HG02759 (cell line): ENCODE data around the gene NHLRC4.

Experiments used
- ATAC-seq: cut with Tn5 transposase; IDR thresholded peaks from one replicate; pipeline ENCODE4 v1.9.1; 2021; ENCODE audit warnings: mild to moderate bottlenecking, moderate library complexity; ENCODE audit not compliant: unreplicated experiment

NHLRC4 gene

GRCh38 chr16:565419-566330 lies 1.1 kb upstream of the NHLRC4 start:
- no peak for ATAC-seq

DNA sequence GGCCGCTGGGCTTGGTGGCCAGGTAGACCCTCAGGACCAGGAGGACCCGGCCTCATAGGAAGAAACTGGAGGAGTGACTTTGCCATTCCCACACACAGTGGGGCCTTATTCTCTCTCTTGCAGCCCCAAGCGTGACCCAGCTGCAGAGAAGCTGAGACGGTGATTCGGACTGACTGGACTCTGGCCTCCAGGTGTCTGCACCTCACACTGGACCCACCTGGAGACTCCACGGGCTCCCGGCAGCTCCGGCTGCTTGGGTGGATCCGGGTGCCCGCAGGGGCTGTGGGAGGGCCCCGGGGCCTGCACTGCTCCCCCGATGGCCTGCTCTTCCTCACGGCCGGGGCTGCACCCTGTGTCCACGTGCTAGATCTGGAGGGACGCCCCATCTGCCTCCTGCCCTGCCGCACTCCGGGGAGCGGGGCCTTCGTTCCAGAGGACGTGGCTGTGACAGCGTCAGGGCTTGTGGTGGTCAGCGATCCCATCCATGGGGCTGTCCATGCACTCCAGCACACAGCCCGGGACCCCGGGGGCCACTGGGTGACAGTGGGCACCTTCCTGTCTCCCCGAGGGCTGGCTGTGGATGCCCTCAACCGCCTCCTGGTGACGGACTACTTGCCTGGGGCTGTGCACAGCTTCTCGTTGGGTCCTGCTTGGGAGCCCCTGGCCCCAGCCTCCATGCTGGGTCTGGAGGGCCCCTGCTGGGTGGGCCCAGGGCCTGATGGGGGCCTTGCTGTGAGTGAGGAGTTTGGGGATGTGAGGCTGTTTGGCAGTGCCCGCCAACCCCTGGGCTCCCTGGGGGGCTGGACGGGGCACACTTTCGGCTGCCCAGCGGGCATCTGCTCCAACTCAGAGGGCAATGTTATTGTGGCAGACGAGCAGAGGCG lies 810 bp downstream of the NHLRC4 start:
- ATAC-seq, result no peak

DNA sequence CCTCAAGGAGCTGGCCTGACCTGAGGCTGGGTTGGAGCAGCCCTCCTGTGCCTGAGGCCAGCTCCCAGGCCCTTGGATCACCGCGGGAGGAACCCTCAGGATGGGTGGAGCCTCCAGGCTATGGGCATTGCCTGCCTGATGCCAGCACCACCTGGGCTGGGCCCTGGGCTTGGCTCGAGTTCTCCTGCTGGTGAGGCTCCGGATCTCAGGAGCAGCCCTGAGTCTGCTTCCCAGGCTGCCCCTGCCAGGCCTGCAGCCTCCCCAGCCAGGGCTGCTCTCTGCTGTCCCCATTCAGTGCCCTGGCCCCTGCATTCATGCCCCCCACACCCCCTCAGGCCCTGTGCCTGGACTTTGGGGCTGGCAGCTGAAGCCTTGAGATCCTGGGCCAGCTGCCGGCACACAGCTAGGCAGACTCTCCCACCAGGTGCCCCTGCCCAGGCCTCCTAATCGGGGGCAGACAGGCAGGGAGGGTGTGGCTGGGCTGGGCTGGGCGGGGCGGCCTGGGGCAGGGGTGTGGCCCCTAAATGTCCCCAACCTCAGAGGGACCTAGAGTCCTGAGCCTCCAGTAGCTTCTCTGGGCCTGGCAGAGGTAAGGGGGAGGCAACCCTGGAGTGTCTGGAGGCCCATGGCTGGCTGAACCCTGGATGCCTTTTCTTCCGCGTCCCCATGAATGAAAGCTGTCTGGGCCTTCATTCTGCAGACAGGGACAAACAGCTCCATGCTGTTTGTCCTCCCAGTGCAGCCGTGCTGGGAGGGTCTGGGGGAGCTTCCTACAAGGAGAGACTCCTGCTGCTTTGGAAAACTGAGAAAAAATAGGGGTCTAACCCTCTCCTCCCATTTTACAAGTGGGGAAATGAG lies 1.8 kb downstream of the NHLRC4 start:
- ATAC-seq, result no peak

GRCh38 chr16:569445-570254 lies 2.8 kb downstream of the NHLRC4 start, which contains the start of gene PIGQ:
Gene PIGQ, plus strand, starts transcription at chr16:569968. Its CDS starts 4,107 bp downstream, at chr16:574075.
- ATAC-seq, result peak; percentile 78

- ATAC-seq, result no peak
These were observed 6.3 kb downstream of the NHLRC4 start for GRCh38 chr16:572865-573650.

GRCh38 chr16:574021-574760 lies 7.4 kb downstream of the NHLRC4 start:
- ATAC-seq, result no peak

GRCh38 chr16:575354-576196 lies 8.8 kb downstream of the NHLRC4 start:
- no peak for ATAC-seq

- ATAC-seq, result no peak
These were observed 9.5 kb downstream of the NHLRC4 start for GRCh38 chr16:576197-576822.

- ATAC-seq, result no peak
These were observed 10.0 kb downstream of the NHLRC4 start for GRCh38 chr16:576823-577201.

DNA sequence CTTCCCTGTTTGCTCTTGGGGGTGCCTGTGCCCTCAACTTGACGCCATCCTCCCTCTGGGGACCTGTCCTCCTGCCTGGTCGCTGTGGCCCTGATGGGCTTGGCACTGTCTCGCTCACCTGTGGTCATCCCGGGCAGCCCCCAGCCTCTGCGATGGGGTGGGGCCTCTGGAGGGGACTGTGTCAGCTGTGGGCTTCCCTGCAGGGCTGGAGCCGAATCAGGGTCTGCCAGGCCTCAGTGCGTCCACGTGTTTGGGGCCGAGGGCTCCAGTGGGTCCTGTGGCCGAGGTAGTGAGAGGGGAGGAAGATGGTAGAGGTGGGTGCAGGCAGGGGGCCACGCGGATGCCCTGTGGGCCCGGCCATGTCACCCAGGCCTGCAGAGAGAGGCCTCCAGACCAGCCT lies 11.0 kb downstream of the NHLRC4 start:
- no peak for ATAC-seq

DNA sequence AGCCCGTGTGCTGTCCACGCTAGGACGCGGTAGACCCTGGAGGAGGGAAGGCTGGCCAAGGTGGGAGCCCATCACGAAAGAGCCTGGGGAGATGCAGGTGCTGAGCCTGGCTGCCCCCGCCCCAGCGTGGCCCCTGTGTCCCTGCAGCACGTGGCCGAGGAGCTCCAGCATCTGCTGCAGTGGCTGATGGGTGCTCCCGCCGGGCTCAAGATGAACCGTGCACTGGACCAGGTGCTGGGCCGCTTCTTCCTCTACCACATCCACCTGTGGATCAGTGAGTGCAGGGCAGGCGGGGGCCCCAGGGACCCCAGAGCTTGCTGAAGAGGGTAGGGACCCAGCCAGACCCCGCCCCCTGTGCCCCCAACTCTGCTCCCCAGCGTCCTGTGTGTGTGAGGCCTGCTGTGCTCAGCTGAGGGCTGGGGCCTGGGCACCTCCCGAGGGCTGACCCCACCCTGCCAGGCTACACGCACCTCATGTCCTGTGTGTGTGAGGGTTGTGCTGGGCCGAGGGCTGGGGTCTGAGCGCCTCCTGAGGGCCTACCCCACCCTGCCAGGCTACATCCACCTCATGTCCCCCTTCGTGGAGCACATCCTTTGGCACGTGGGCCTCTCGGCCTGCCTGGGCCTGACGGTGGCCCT lies 11.5 kb downstream of the NHLRC4 start:
- no peak for ATAC-seq

DNA sequence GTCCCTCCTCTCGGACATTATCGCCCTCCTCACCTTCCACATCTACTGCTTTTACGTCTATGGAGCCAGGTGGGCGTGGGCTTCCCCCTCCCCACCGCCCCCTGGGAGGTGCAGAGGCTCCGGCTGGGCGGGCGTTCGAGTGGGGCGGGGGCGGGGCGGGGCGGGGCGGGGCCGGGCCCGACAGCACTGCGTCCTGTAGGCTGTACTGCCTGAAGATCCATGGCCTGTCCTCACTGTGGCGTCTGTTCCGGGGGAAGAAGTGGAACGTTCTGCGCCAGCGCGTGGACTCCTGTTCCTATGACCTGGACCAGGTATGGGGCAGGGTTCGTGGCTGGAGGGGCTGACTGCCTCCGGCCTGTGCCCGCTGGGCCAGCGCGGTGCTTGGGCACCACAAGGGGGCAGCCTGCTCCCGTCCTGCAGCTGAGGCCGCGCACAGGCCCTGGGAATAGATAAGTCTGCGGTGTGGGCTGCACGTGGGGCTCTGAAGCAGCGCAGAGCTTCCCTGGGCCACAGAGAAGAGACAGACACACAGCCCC lies 12.1 kb downstream of the NHLRC4 start:
- ATAC-seq, result peak; percentile 67

DNA sequence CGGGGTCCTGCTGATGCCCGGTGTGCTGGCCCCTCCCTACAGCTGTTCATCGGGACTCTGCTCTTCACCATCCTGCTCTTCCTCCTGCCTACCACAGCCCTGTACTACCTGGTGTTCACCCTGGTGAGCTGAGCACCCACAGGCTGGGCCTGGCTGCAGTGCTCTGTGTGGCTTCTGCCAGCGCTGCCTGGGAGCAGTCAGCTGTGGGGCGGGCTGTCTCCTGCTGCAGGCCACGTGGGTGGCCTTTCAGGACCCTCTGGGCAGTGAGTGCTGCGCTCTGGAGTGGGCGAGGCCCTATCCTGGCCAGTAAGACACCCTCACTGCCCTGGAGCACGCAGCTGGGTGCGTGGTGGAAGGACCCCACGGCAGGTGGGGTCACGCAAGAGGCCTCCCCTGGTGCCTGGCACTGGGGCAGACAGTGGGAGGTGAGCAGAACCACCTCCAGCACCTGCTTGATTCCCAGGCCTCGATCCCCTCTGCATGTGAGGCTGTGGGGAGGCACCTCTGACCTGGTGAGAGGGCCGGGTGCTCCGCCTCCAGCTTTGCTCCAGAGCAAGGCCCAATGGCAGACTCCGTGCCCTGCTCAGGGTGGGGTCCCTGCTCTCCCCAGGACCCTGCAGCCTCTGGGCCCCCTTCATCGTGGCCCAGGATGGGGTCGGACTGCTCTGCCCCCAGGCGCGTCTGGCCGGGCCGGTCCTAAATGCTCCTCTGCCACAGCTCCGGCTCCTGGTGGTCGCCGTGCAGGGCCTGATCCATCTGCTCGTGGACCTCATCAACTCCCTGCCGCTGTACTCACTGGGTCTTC lies 13.5 kb downstream of the NHLRC4 start:
- ATAC-seq, result no peak

DNA sequence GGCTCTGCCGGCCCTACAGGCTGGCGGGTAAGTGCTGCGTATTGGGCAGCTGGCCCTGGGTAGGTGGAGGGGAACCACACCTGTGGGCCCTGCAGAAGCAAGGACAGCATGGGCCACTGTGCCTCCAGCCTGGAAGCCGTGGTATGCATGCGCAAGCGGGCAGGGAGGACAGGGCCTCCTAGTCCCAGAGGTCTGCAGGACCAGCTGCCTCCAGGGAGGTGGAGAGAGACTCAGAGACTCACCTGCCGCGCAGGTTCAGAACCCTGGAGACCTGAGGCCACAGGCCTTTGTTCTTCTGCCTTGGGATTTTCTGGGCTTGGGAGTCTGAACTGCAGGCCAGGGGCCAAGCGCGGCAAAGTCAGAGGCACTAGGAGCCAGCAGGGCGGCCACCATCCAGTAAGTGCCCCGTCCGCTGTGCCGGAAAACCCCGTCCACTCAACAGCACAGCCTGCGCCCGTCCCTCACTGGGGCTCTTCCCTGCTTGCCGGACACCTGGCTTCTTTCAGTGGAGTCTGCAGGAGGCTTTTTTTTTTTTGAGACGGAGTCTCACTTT lies 14.2 kb downstream of the NHLRC4 start:
- ATAC-seq, result no peak

GRCh38 chr16:582218-582613 lies 15.4 kb downstream of the NHLRC4 start:
- no peak for ATAC-seq
